ENCODE results near the gene CACUL1. TPM values are rescaled to one million over a fixed set of nuclear protein-coding genes. Genes with fewer than 3 reads are reported as not detected.
"Not testable (repeated sequence)": the region's sequence is repeated elsewhere in the genome, so short reads cannot be mapped to it uniquely, and the experiment has no call there.

The CACUL1 gene
- total RNA-seq, 2 donors from 2014 or later, result 23.7 to 38.1 TPM

DNA sequence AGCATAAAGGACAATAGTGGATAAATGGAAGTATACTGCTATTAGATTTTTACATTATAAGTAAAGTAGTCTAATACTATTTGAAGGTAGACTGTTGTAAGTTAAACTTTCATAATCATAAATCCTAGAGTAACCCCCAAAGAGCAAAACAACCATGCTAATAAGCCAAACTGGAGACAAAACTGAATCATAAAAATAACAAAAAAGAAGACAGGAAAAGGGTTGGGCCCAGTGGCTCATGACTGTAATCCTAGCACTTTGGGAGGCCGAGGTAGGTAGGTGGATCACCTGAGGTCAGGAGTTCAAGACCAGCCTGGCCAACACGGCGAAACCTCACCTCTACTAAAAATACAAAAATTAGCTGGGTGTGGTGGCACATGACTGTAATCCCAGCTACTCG is 9.7 kb downstream of the CACUL1 start:
- 99% methylated on average over 4 of the region's 4 CpGs for WGBS
- Histone ChIP-seq H3K27me3 (replicated peaks; ENCODE audit: insufficient read depth) (no peaks in the 10 kb centered on the region), H3K36me3 (no peaks in the 10 kb centered on the region), H3K4me3 (no peak overlapping the region), H3K27ac (no peak overlapping the region), H3K9me3 (no peaks in the 10 kb centered on the region), H3K4me1 (replicated peaks) (no peaks in the 10 kb centered on the region)
- TF ChIP-seq POLR2AphosphoS5 (IDR thresholded peaks at IDR 0.05) (no peak), POLR2A (IDR thresholded peaks at IDR 0.05) (no peak)
- TF ChIP-seq, protein P1, sequence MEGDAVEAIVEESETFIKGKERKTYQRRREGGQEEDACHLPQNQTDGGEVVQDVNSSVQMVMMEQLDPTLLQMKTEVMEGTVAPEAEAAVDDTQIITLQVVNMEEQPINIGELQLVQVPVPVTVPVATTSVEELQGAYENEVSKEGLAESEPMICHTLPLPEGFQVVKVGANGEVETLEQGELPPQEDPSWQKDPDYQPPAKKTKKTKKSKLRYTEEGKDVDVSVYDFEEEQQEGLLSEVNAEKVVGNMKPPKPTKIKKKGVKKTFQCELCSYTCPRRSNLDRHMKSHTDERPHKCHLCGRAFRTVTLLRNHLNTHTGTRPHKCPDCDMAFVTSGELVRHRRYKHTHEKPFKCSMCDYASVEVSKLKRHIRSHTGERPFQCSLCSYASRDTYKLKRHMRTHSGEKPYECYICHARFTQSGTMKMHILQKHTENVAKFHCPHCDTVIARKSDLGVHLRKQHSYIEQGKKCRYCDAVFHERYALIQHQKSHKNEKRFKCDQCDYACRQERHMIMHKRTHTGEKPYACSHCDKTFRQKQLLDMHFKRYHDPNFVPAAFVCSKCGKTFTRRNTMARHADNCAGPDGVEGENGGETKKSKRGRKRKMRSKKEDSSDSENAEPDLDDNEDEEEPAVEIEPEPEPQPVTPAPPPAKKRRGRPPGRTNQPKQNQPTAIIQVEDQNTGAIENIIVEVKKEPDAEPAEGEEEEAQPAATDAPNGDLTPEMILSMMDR (IDR thresholded peaks at IDR 0.05), result no peak
- no peak for DNase-seq (ENCODE audit: low spot score)
- intact Hi-C loops (cut with DNase I), result no loop called here

- DNase-seq (ENCODE audit: low spot score); intact Hi-C loops (cut with DNase I); H3K36me3 ChIP-seq; H3K27me3 ChIP-seq (replicated peaks; ENCODE audit: insufficient read depth); H3K4me3 ChIP-seq; H3K4me1 ChIP-seq (replicated peaks); H3K9me3 ChIP-seq; H3K27ac ChIP-seq: not testable (repeated sequence)
- 90% methylated on average over 9 of the region's 9 CpGs for WGBS
Measured at GRCh38 chr10:118744346-118744918, 10.3 kb downstream of the CACUL1 start.

DNA sequence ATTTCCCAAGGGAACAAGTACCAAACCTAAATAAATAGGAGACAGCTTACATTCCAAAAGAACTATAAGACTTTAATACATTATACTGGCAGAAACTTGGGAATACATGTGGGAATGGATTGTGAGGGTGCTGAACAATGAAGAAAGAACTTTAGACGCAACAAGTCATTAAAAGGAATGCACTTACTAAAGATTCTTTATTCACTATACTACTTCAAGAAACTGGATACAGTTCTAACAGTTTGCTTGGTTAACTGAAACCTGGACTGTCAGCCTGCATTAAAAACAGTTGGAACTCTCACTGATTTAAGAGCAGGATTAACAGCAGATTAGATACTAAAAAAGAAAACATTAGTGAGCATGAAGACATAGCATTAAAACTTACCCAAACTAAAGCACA is 12.0 kb downstream of the CACUL1 start:
- Histone ChIP-seq H3K4me1 (replicated peaks) (no peaks in the 10 kb centered on the region), H3K27me3 (replicated peaks; ENCODE audit: insufficient read depth) (no peaks in the 10 kb centered on the region), H3K27ac (no peak overlapping the region), H3K9me3 (no peaks in the 10 kb centered on the region), H3K36me3 (no peaks in the 10 kb centered on the region), H3K4me3 (no peak overlapping the region)
- WGBS, result 67% methylated on average over 1 of the region's 1 CpG
- TF ChIP-seq POLR2AphosphoS5 (IDR thresholded peaks at IDR 0.05) (no peak), POLR2A (IDR thresholded peaks at IDR 0.05) (no peak)
- TF ChIP-seq, protein P1 (IDR thresholded peaks at IDR 0.05), result no peak
- DNase-seq (ENCODE audit: low spot score), result no peak
- intact Hi-C loops (cut with DNase I), result no loop called here

- Histone ChIP-seq H3K9me3 (no peaks in the 10 kb centered on the region), H3K27ac (no peak overlapping the region), H3K27me3 (replicated peaks; ENCODE audit: insufficient read depth) (no peaks in the 10 kb centered on the region), H3K36me3 (no peaks in the 10 kb centered on the region), H3K4me1 (replicated peaks) (no peaks in the 10 kb centered on the region), H3K4me3 (no peak overlapping the region)
- 35% methylated on average over 2 of the region's 2 CpGs for WGBS
- no peak for DNase-seq (ENCODE audit: low spot score)
- intact Hi-C loops (cut with DNase I), result no loop called here
- TF ChIP-seq POLR2A (IDR thresholded peaks at IDR 0.05) (no peak), POLR2AphosphoS5 (IDR thresholded peaks at IDR 0.05) (no peak)
- TF ChIP-seq, protein P1 (IDR thresholded peaks at IDR 0.05), result no peak
Measured at GRCh38 chr10:118742032-118742431, 12.7 kb downstream of the CACUL1 start.

DNA sequence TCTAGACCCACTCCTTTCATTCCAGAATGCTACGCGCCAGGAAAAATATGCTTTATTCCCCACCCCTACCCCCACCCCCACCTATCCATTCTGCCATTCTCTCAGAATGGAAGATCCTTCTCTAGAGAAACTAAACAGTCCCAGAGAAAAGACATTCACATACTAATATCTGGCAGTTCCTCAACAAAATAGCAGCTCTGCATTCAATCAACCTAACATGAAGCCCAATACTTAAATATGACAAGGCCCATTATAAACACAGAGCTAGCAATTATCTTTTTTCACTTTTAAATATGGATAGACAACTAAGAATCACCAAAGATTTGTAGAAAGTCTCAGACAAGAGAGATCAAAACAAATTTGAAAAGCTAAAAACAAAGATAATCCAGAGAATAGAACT is 16.4 kb downstream of the CACUL1 start:
- 72% methylated on average over 2 of the region's 2 CpGs for WGBS

More for the DNA sequence above, 16.4 kb downstream of the CACUL1 start:
- H3K27ac ChIP-seq, result no peak overlapping the region
- no peak overlapping the region for H3K4me3 ChIP-seq
- intact Hi-C loops (cut with DNase I), result no loop called here
- H3K9me3 ChIP-seq, result no peaks in the 10 kb centered on the region
- H3K27me3 ChIP-seq (replicated peaks; ENCODE audit: insufficient read depth), result no peaks in the 10 kb centered on the region
- no peak for DNase-seq (ENCODE audit: low spot score)
- H3K4me1 ChIP-seq (replicated peaks), result no peaks in the 10 kb centered on the region
- H3K36me3 ChIP-seq, result no peaks in the 10 kb centered on the region
- no peak for TF ChIP-seq POLR2A (IDR thresholded peaks at IDR 0.05)
- TF ChIP-seq, protein P1 (IDR thresholded peaks at IDR 0.05), result no peak
- no peak for TF ChIP-seq POLR2AphosphoS5 (IDR thresholded peaks at IDR 0.05)

Measured in prostate gland (tissue), 2 donors.